ENCODE results near the gene MMAB. TPM values are rescaled to one million over a fixed set of nuclear protein-coding genes. Genes with fewer than 3 reads are reported as not detected.

MMAB gene
- total RNA-seq, 4 donors from 2014 or later: 4.4 to 18.7 (median 11.9) TPM

GRCh38 chr12:109582636-109583035 lies 9.3 kb upstream of the MMAB start:
- no peak for DNase-seq
- no peaks in the 10 kb centered on the region for H3K9me3 ChIP-seq
- in situ Hi-C loops (cut with MboI; ENCODE audit: low pct_ligation_motif_present in 1 of 4, low pct_unique_long_range_greater_than_20kb in 1 of 4, low sequenced_read_pairs in 3 of 4) (no loop called here), intact Hi-C loops (cut with DNase I; ENCODE audit: low total_unique reads) (no loop called here)
- no peak overlapping the region for H3K4me3 ChIP-seq
- H3K27ac ChIP-seq: no peak overlapping the region
- WGBS, 2 donors (ENCODE audit: low coverage in 1 of 2): 80 to 86% methylated on average over 1 to 5 of the region's 5 CpGs
- H3K4me1 ChIP-seq: no peaks in the 10 kb centered on the region
- H3K27me3 ChIP-seq: no peaks in the 10 kb centered on the region
- TF ChIP-seq POLR2AphosphoS5 (IDR thresholded peaks at IDR 0.05) (no peak), POLR2A (IDR thresholded peaks at IDR 0.05) (no peak), EP300 (IDR thresholded peaks at IDR 0.05; ENCODE audit: low read depth) (no peak), CTCF (IDR thresholded peaks at IDR 0.05) (no peak)
- H3K36me3 ChIP-seq: peaks cover 0 to 8% (median 2%) of the 10 kb centered on the region in 4 donors

GRCh38 chr12:109581856-109582255 lies 8.6 kb upstream of the MMAB start:
- intact Hi-C loops (cut with DNase I; ENCODE audit: low total_unique reads) (no loop called here), in situ Hi-C loops (cut with MboI; ENCODE audit: low pct_ligation_motif_present in 1 of 4, low pct_unique_long_range_greater_than_20kb in 1 of 4, low sequenced_read_pairs in 3 of 4) (no loop called here)
- DNase-seq: no peak
- Histone ChIP-seq H3K36me3 (peaks cover 0 to 10% (median 4%) of the 10 kb centered on the region in 4 donors), H3K4me3 (no peak overlapping the region), H3K27me3 (no peaks in the 10 kb centered on the region), H3K9me3 (no peaks in the 10 kb centered on the region), H3K4me1 (no peaks in the 10 kb centered on the region), H3K27ac (no peak overlapping the region)
- TF ChIP-seq POLR2AphosphoS5 (IDR thresholded peaks at IDR 0.05): no peak
- no peak for TF ChIP-seq POLR2A (IDR thresholded peaks at IDR 0.05)
- no peak for TF ChIP-seq CTCF (IDR thresholded peaks at IDR 0.05)
- no peak for TF ChIP-seq EP300 (IDR thresholded peaks at IDR 0.05; ENCODE audit: low read depth)
- 93 to 94% methylated on average over 3 to 8 of the region's 8 CpGs for WGBS, 2 donors (ENCODE audit: low coverage in 1 of 2)

GRCh38 chr12:109581334-109581691 lies 8.0 kb upstream of the MMAB start:
- Histone ChIP-seq H3K4me3 (no peak overlapping the region), H3K27ac (no peak overlapping the region), H3K4me1 (no peaks in the 10 kb centered on the region), H3K27me3 (no peaks in the 10 kb centered on the region), H3K9me3 (no peaks in the 10 kb centered on the region), H3K36me3 (peaks cover 0 to 13% (median 5%) of the 10 kb centered on the region in 4 donors)
- DNase-seq: no peak
- intact Hi-C loops (cut with DNase I; ENCODE audit: low total_unique reads): no loop called here
- in situ Hi-C loops (cut with MboI; ENCODE audit: low pct_ligation_motif_present in 1 of 4, low pct_unique_long_range_greater_than_20kb in 1 of 4, low sequenced_read_pairs in 3 of 4): no loop called here
- WGBS, 2 donors (ENCODE audit: low coverage in 1 of 2): 99% methylated on average over 18 of the region's 18 CpGs; no CpG with 5 or more reads in 1 of the 2 donors
- no peak for TF ChIP-seq POLR2AphosphoS5 (IDR thresholded peaks at IDR 0.05)
- no peak for TF ChIP-seq POLR2A (IDR thresholded peaks at IDR 0.05)
- TF ChIP-seq CTCF (IDR thresholded peaks at IDR 0.05): no peak
- TF ChIP-seq EP300 (IDR thresholded peaks at IDR 0.05; ENCODE audit: low read depth): no peak

GRCh38 chr12:109580684-109581333 lies 7.5 kb upstream of the MMAB start:
- intact Hi-C loops (cut with DNase I; ENCODE audit: low total_unique reads) (no loop called here), in situ Hi-C loops (cut with MboI; ENCODE audit: low pct_ligation_motif_present in 1 of 4, low pct_unique_long_range_greater_than_20kb in 1 of 4, low sequenced_read_pairs in 3 of 4) (no loop called here)
- 94 to 95% methylated on average over 13 of the region's 13 CpGs for WGBS, 2 donors (ENCODE audit: low coverage in 1 of 2)
- TF ChIP-seq EP300 (IDR thresholded peaks at IDR 0.05; ENCODE audit: low read depth): no peak
- TF ChIP-seq POLR2AphosphoS5 (IDR thresholded peaks at IDR 0.05): no peak
- TF ChIP-seq POLR2A (IDR thresholded peaks at IDR 0.05): no peak
- no peak for TF ChIP-seq CTCF (IDR thresholded peaks at IDR 0.05)
- Histone ChIP-seq H3K27me3 (no peaks in the 10 kb centered on the region), H3K36me3 (peaks cover 0 to 17% (median 5%) of the 10 kb centered on the region in 4 donors), H3K4me1 (no peaks in the 10 kb centered on the region), H3K9me3 (no peaks in the 10 kb centered on the region), H3K27ac (no peak overlapping the region), H3K4me3 (no peak overlapping the region)
- no peak for DNase-seq

Data from transverse colon (tissue), 4 donors.